Liver (tissue), 3 donors: Measurements from ENCODE around the gene DSCAML1.

Source experiments
- CTCF ChIP-seq: fragments of 150-350 bp; IDR thresholded peaks from 2 replicates; pipeline ENCODE4 v1.5.1; 2017; ENCODE audit warnings: improper control_type of control experiment, low read depth, low read length; ENCODE audit not compliant: missing input control
- EGR1 ChIP-seq, 2 donors: IDR thresholded peaks; 2 replicates each; pipeline ENCODE4 v1.6.1; 2016 to 2018; ENCODE audit warnings: antibody characterized with exemption in 2 of 2, low read depth in 2 of 2
- donor health status: healthy.
- donor health status: healthy.

- TF ChIP-seq EGR1 (IDR thresholded peaks at IDR 0.05; ENCODE audit: low read depth in 2 of 2) (no peak), CTCF (no peak)
These were observed 304.3 kb downstream of the DSCAML1 start for GRCh38 chr11:117492578-117493251.
